H1 (cell line): ENCODE results near the gene HOXA13. TPM values are rescaled to one million over a fixed set of nuclear protein-coding genes. Genes with fewer than 3 reads are reported as not detected.

ENCODE experiments used
- CBX8 ChIP-seq: fragments of 300-800, 300-1000 bp; sonication (generic); IDR thresholded peaks from 2 replicates; pipeline ENCODE4 v1.7.1; 2016; ENCODE audit warnings: low read depth, low read length, borderline replicate concordance
- CHD2 ChIP-seq: IDR thresholded peaks from 2 replicates; pipeline ENCODE4 v1.6.1; 2012; ENCODE audit warnings: low read length, improper control_type of control experiment
- KDM5A ChIP-seq: fragments of 200-600 bp; IDR thresholded peaks from 2 replicates; pipeline ENCODE4 v1.7.1; 2012; ENCODE audit warnings: mild to moderate bottlenecking, low read length, inconsistent platforms, mixed read lengths
- RNF2 ChIP-seq: fragments of 200-900, 300-1000 bp; sonication (generic); IDR thresholded peaks from 2 replicates; pipeline ENCODE4 v1.7.1; 2016; ENCODE audit warnings: borderline replicate concordance, low read depth, mild to moderate bottlenecking, antibody characterized with exemption, low read length; ENCODE audit not compliant: poor library complexity, severe bottlenecking; ENCODE audit errors: missing control alignments
- SAP30 ChIP-seq: fragments of 300-600 bp; sonication (generic); IDR thresholded peaks from 2 replicates; pipeline ENCODE4 v1.7.1; 2012; ENCODE audit warnings: low read length, moderate library complexity, mild to moderate bottlenecking, inconsistent platforms; ENCODE audit not compliant: insufficient read depth, insufficient replicate concordance
- polyA plus RNA-seq, 7 experiments: library from polyadenylated mRNA; depleted of rRNA in 3 of 7; stranded (reverse) in 5 of 7; unstranded in 2 of 7; fragments of >200 nt in 5 of 7; fragments of 200-250 nt in 2 of 7; gene quantifications; 1 replicate in 5 of 7; 2 replicates in 1 of 7; 4 replicates in 1 of 7; pipeline versions ENCODE4 v1.2.1 to v1.2.3, GENCODE V29; 2011 to 2013; ENCODE audit warnings: missing spikeins in 2 of 7, mixed read lengths in 2 of 7
- total RNA-seq: library from RNA; stranded (reverse); fragmentation: NEBNext Ultra II Directional; extraction: Animal tissue kit (Norgen Biotek cat#: 25700); gene quantifications from 2 replicates; pipeline ENCODE4 v1.2.1, GENCODE V29; 2021

The HOXA13 gene
- total and polyA plus RNA-seq, 2 of the 8 experiments (the other 6 are each of a cell fraction or from before 2014, with no cell fraction given): not detected

DNA sequence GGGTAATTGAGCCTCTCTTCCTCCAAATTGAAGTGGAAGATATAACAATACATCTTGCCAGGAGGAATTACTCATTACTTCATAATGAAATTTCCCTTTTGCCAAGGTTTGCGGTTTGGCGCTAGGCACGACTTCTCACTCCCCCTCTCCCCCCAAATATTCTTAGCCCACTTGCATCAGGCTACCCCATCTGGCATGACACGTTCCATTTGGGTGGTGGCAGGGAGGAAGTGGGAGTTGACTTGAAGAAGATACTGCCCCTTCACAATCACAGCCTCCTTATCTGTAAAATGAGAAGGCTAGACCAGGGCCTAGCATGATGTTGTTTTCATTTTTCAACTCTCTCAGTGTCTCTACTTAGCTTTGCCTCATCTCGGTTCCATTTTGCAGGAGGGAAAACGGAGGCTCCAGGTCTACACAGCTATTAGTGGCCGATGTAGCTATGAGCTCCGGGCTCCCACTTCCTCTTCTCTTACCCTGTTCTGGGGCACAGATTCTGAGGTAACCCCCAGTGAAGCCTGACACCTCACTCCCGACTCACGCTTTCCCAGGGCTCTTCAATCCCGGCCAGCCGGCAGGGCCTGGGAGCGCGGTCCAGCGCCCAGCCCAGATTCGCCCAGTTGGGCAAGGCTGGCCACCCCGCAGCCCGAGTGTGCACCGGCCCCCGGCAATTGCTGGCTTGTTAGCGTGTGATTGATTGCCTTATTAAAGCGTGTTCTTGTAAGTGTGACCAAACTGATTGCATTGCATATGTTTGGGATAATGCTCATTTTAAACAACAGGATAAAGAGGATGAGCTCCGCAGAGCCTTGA lies 49.2 kb upstream of the HOXA13 start (continued):
- no peak for TF ChIP-seq SAP30
- TF ChIP-seq CHD2: no peak
- no peak for TF ChIP-seq KDM5A
- peak; percentile 97 for TF ChIP-seq RNF2
- TF ChIP-seq CBX8: peak; percentile 87; the same call in 1 of the 2 replicates
- TF ChIP-seq, all 59 proteins: peak for 4
